Caco-2 (cell line): ENCODE data around the gene TMEM132D. TPM values are rescaled to one million over a fixed set of nuclear protein-coding genes. Genes with fewer than 3 reads are reported as not detected.

Experiments
- BruUV-seq: library from RNA; stranded (reverse); fragments of 400-500 nt; replicated peaks from 2 replicates; lab custom pipeline; 2021; lab: Mats Ljungman, UMichigan
- CTCF ChIA-PET: fragments of 300-600 bp; sonication (Branson Sonifier 250); formaldehyde crosslinking; loops from one replicate; lab custom pipeline; 2022; ENCODE audit warnings: antibody characterized with exemption; lab: Charles Lee
- POLR2A ChIA-PET: fragments of 300-600 bp; sonication (Branson Sonifier 250); formaldehyde crosslinking; loops from one replicate; lab custom pipeline; 2022; ENCODE audit warnings: antibody characterized with exemption; lab: Charles Lee
- DNase-seq, 2 experiments: peaks; one replicate each; pipeline versions ENCODE4 v3.0.0 to v3.0.0-alpha.2; 2020 to 2022
- H3K27me3 ChIP-seq: replicated peaks from 2 replicates; pipeline ENCODE4 v1.6.0; 2011; ENCODE audit warnings: low read length; ENCODE audit not compliant: control insufficient read depth, insufficient read depth
- H3K36me3 ChIP-seq: 2 replicates; pipeline ENCODE4 v1.5.1; 2011; ENCODE audit warnings: low read length; ENCODE audit not compliant: control insufficient read depth, insufficient read depth
- H3K4me1 ChIP-seq: fragments of 250-450 bp; sonication (Bioruptor Pico); 2 replicates; pipeline ENCODE4 v1.5.1; 2020; ENCODE audit warnings: mild to moderate bottlenecking
- H3K4me3 ChIP-seq: 2 replicates; pipeline ENCODE4 v1.5.1; 2011; ENCODE audit warnings: low read depth, mild to moderate bottlenecking, control low read depth, low read length
- H3K9me3 ChIP-seq: fragments of 250-450 bp; sonication (Bioruptor Pico); 2 replicates; pipeline ENCODE4 v1.5.1; 2020; ENCODE audit warnings: mild to moderate bottlenecking, moderate library complexity
- H3K27ac Mint-ChIP-seq: one replicate; pipeline ENCODE4 v1.8.0; 2022; ENCODE audit warnings: mixed read lengths; ENCODE audit not compliant: unreplicated experiment
- H3K27me3 Mint-ChIP-seq: one replicate; pipeline ENCODE4 v1.8.0; 2022; ENCODE audit warnings: mixed read lengths; ENCODE audit not compliant: insufficient read depth, unreplicated experiment
- H3K36me3 Mint-ChIP-seq: one replicate; pipeline ENCODE4 v1.8.0; 2022; ENCODE audit warnings: mild to moderate bottlenecking, mixed read lengths; ENCODE audit not compliant: insufficient read depth, unreplicated experiment
- H3K4me1 Mint-ChIP-seq: one replicate; pipeline ENCODE4 v1.8.0; 2022; ENCODE audit warnings: low read depth, mixed read lengths; ENCODE audit not compliant: unreplicated experiment
- H3K4me3 Mint-ChIP-seq: one replicate; pipeline ENCODE4 v1.8.0; 2022; ENCODE audit warnings: mild to moderate bottlenecking, moderate library complexity, mixed read lengths; ENCODE audit not compliant: unreplicated experiment
- H3K9me3 Mint-ChIP-seq: one replicate; pipeline ENCODE4 v1.8.0; 2022; ENCODE audit warnings: mixed read lengths; ENCODE audit not compliant: unreplicated experiment
- CTCF ChIP-seq, 2 experiments: fragments of 200-600 bp in 1 of 2; IDR thresholded peaks; 1 replicate in 1 of 2; 2 replicates in 1 of 2; pipeline versions ENCODE4 v1.5.1 to v1.8.0; 2011 to 2022; ENCODE audit warnings: antibody characterized with exemption in 1 of 2, control low read depth in 1 of 2, inconsistent platforms in 1 of 2, low read depth in 1 of 2, low read length in 1 of 2, mild to moderate bottlenecking in 1 of 2, moderate library complexity in 1 of 2; ENCODE audit not compliant: insufficient read depth in 1 of 2, severe bottlenecking in 1 of 2, unreplicated experiment in 1 of 2
- intact Hi-C: fragments of 100-400 bp; cut with micrococcal nuclease; formaldehyde crosslinking; loops from one replicate; pipeline ENCODE4 v1.10.0; 2022; ENCODE audit not compliant: unreplicated experiment
- total RNA-seq: library from RNA; stranded (reverse); gene quantifications from 2 replicates; pipeline ENCODE4 v1.2.3, GENCODE V29; 2022

Gene TMEM132D
- total RNA-seq, 1 experiment from 2014 or later, result not detected

GRCh38 chr12:129106772-129107171 lies 797.1 kb downstream of the TMEM132D start:
- Mint-ChIP-seq H3K27me3 (peaks cover 3% of the 10 kb centered on the region), H3K4me3 (no peak overlapping the region), H3K9me3 (no peaks in the 10 kb centered on the region), H3K4me1 (no peaks in the 10 kb centered on the region), H3K27ac (no peak overlapping the region), H3K36me3 (no peaks in the 10 kb centered on the region)
- ChIA-PET POLR2A (no interaction called here), CTCF (no interaction called here)
- Histone ChIP-seq H3K27me3 (no peaks in the 10 kb centered on the region; the same call in 1 of the 2 replicates), H3K9me3 (no peaks in the 10 kb centered on the region), H3K4me3 (no peak overlapping the region), H3K36me3 (no peaks in the 10 kb centered on the region), H3K4me1 (no peaks in the 10 kb centered on the region)
- intact Hi-C loops, result no loop called here
- no TSS peak for BruUV-seq
- DNase-seq, result no peak
- no peak for TF ChIP-seq CTCF (IDR thresholded peaks at IDR 0.05; ENCODE audit: insufficient read depth in 1 of 2, low read depth in 1 of 2, low read length in 1 of 2, severe bottlenecking in 1 of 2, unreplicated experiment in 1 of 2)

- Mint-ChIP-seq H3K4me3 (no peak overlapping the region), H3K27ac (no peak overlapping the region), H3K9me3 (no peaks in the 10 kb centered on the region), H3K27me3 (no peaks in the 10 kb centered on the region), H3K36me3 (no peaks in the 10 kb centered on the region), H3K4me1 (no peaks in the 10 kb centered on the region)
- no peak for TF ChIP-seq CTCF (IDR thresholded peaks at IDR 0.05; ENCODE audit: insufficient read depth in 1 of 2, low read depth in 1 of 2, low read length in 1 of 2, severe bottlenecking in 1 of 2, unreplicated experiment in 1 of 2)
- ChIA-PET CTCF (no interaction called here), POLR2A (interaction anchor here (0.5 kb wide), 1 partner anchor 64 kb away, joined by 3 read pairs; no protein-coding TSS in a partner anchor)
- H3K9me3 ChIP-seq, result no peaks in the 10 kb centered on the region
- H3K4me1 ChIP-seq, result no peaks in the 10 kb centered on the region
- H3K36me3 ChIP-seq, result no peaks in the 10 kb centered on the region
- no peak for DNase-seq
- H3K4me3 ChIP-seq, result no peak overlapping the region
- BruUV-seq, result no TSS peak
- H3K27me3 ChIP-seq, result no peaks in the 10 kb centered on the region; the same call in 1 of the 2 replicates
- intact Hi-C loops, result no loop called here
These were observed 800.6 kb downstream of the TMEM132D start for GRCh38 chr12:129103231-129103630.

- Mint-ChIP-seq H3K9me3 (no peaks in the 10 kb centered on the region), H3K27ac (no peak overlapping the region), H3K36me3 (no peaks in the 10 kb centered on the region), H3K4me1 (no peaks in the 10 kb centered on the region), H3K27me3 (no peaks in the 10 kb centered on the region), H3K4me3 (no peak overlapping the region)
- no TSS peak for BruUV-seq
- H3K36me3 ChIP-seq, result no peaks in the 10 kb centered on the region
- ChIA-PET CTCF (no interaction called here), POLR2A (no interaction called here)
- no peaks in the 10 kb centered on the region for H3K9me3 ChIP-seq
- H3K4me1 ChIP-seq, result no peaks in the 10 kb centered on the region
- intact Hi-C loops, result no loop called here
- no peaks in the 10 kb centered on the region; the same call in 1 of the 2 replicates for H3K27me3 ChIP-seq
- no peak for TF ChIP-seq CTCF (IDR thresholded peaks at IDR 0.05; ENCODE audit: insufficient read depth in 1 of 2, low read depth in 1 of 2, low read length in 1 of 2, severe bottlenecking in 1 of 2, unreplicated experiment in 1 of 2)
- no peak for DNase-seq
- H3K4me3 ChIP-seq, result no peak overlapping the region
These were observed 801.6 kb downstream of the TMEM132D start for GRCh38 chr12:129102233-129102632.
